HG03196 (cell line): ENCODE measurements around the gene NKAIN4.
"Not testable (repeated sequence)": the region's sequence is repeated elsewhere in the genome, so short reads cannot be mapped to it uniquely, and the experiment has no call there.

Experiments used
- ATAC-seq: cut with Tn5 transposase; IDR thresholded peaks from one replicate; pipeline ENCODE4 v1.9.1; 2021; ENCODE audit not compliant: unreplicated experiment

Gene NKAIN4

GRCh38 chr20:63258781-63259180 lies 4.5 kb upstream of the NKAIN4 start:
- ATAC-seq, result no peak

- no peak for ATAC-seq
Measured at GRCh38 chr20:63257629-63258028, 3.4 kb upstream of the NKAIN4 start.

- ATAC-seq, result no peak
Measured at GRCh38 chr20:63256954-63257353, 2.7 kb upstream of the NKAIN4 start.

GRCh38 chr20:63255931-63256704 lies 1.9 kb upstream of the NKAIN4 start:
- no peak for ATAC-seq

- ATAC-seq, result no peak
Measured at GRCh38 chr20:63254606-63255384, 532 bp upstream of the NKAIN4 start.

GRCh38 chr20:63253438-63254231 lies 628 bp downstream of the NKAIN4 start:
- no peak for ATAC-seq

GRCh38 chr20:63253065-63253437 lies 1.2 kb downstream of the NKAIN4 start:
- ATAC-seq, result no peak

- ATAC-seq, result no peak
Measured at GRCh38 chr20:63252284-63252711, 2.0 kb downstream of the NKAIN4 start.

GRCh38 chr20:63251350-63251749 lies 2.9 kb downstream of the NKAIN4 start:
- not testable (repeated sequence) for ATAC-seq

GRCh38 chr20:63249891-63250290 lies 4.4 kb downstream of the NKAIN4 start:
- no peak for ATAC-seq

GRCh38 chr20:63248835-63249591 lies 5.2 kb downstream of the NKAIN4 start:
- no peak for ATAC-seq

GRCh38 chr20:63247671-63248228 lies 6.5 kb downstream of the NKAIN4 start:
- no peak for ATAC-seq

GRCh38 chr20:63246490-63247288 lies 7.6 kb downstream of the NKAIN4 start:
- ATAC-seq, result no peak

- no peak for ATAC-seq
Measured at GRCh38 chr20:63244468-63244867, 9.8 kb downstream of the NKAIN4 start.

GRCh38 chr20:63243604-63244247 lies 10.5 kb downstream of the NKAIN4 start:
- ATAC-seq, result no peak

- ATAC-seq, result no peak
Measured at GRCh38 chr20:63242736-63243135, 11.5 kb downstream of the NKAIN4 start.

- no peak for ATAC-seq
Measured at GRCh38 chr20:63241272-63241671, 13.0 kb downstream of the NKAIN4 start.

- no peak for ATAC-seq
Measured at GRCh38 chr20:63240004-63240403, 14.3 kb downstream of the NKAIN4 start.

GRCh38 chr20:63239431-63239830 lies 14.8 kb downstream of the NKAIN4 start:
- ATAC-seq, result no peak
